SK-N-SH (cell line): ENCODE results near the gene SEMA4G. TPM values are rescaled to one million over a fixed set of nuclear protein-coding genes. Genes with fewer than 3 reads are reported as not detected.
"Not testable (repeated sequence)": the region's sequence is repeated elsewhere in the genome, so short reads cannot be mapped to it uniquely, and the experiment has no call there.

Experiments
- CTCF ChIA-PET: fragments of 300-600, 350-600 bp; formaldehyde crosslinking; extraction: SDS; loops from one replicate; lab custom pipeline; 2021; lab: Yijun Ruan, JAX
- POLR2A ChIA-PET: fragments of 350-600 bp; sonication (Branson Sonifier 250); formaldehyde crosslinking; extraction: SDS; loops from one replicate; lab custom pipeline; 2020; ENCODE audit warnings: antibody characterized with exemption, inconsistent platforms; lab: Yijun Ruan, JAX
- DNase-seq: peaks from one replicate; pipeline ENCODE4 v3.0.0; 2012
- H2AFZ ChIP-seq: fragments of 200-600 bp; sonication (generic); 2 replicates; pipeline ENCODE4 v1.8.1; 2016; ENCODE audit warnings: antibody characterized with exemption, mild to moderate bottlenecking, low read depth
- H3F3A ChIP-seq: fragments of 200-600 bp; sonication (generic); replicated peaks from 2 replicates; pipeline ENCODE3; 2016; ENCODE audit warnings: antibody characterized with exemption, mild to moderate bottlenecking; ENCODE audit not compliant: insufficient read depth
- H3K27ac ChIP-seq, 2 experiments: fragments of 200-500 bp in 1 of 2; fragments of 200-600 bp in 1 of 2; sonication (Bioruptor generic) in 1 of 2; sonication (generic), shearing (Covaris generic) in 1 of 2; 2 replicates each; pipeline versions ENCODE4 v1.5.1 to v1.6.1; 2014 to 2016; ENCODE audit warnings: low read depth in 2 of 2, inconsistent platforms in 1 of 2, low read length in 1 of 2, mild to moderate bottlenecking in 1 of 2, mixed read lengths in 1 of 2
- H3K27me3 ChIP-seq: fragments of 200-600 bp; sonication (generic), shearing (Covaris generic); 2 replicates; pipeline ENCODE4 v1.6.1; 2016; ENCODE audit warnings: mixed run types; ENCODE audit not compliant: insufficient read depth
- H3K36me3 ChIP-seq, 2 experiments: fragments of 200-500 bp in 1 of 2; fragments of 200-600 bp in 1 of 2; sonication (Bioruptor generic) in 1 of 2; sonication (generic) in 1 of 2; replicated peaks in 1 of 2; 2 replicates each; pipeline versions ENCODE3 to v1.5.1; 2014 to 2016; ENCODE audit warnings: low read length in 1 of 2, mild to moderate bottlenecking in 1 of 2; ENCODE audit not compliant: insufficient read depth in 2 of 2, control insufficient read depth in 1 of 2
- H3K4me1 ChIP-seq, 2 experiments: fragments of 200-500 bp in 1 of 2; fragments of 200-600 bp in 1 of 2; sonication (Bioruptor generic) in 1 of 2; sonication (generic), shearing (Covaris generic) in 1 of 2; 2 replicates each; pipeline versions ENCODE4 v1.5.1 to v1.6.1; 2014 to 2016; ENCODE audit warnings: low read depth in 1 of 2, low read length in 1 of 2, mixed run types in 1 of 2; ENCODE audit not compliant: insufficient read depth in 2 of 2, control insufficient read depth in 1 of 2
- H3K4me2 ChIP-seq: fragments of 200-600 bp; sonication (generic), shearing (Covaris generic); 2 replicates; pipeline ENCODE4 v1.6.1; 2017; ENCODE audit warnings: mixed run types
- H3K4me3 ChIP-seq, 2 experiments: fragments of 200-500 bp in 1 of 2; fragments of 200-600 bp in 1 of 2; sonication (Bioruptor generic) in 1 of 2; sonication (generic), shearing (Covaris generic) in 1 of 2; 2 replicates each; pipeline versions ENCODE4 v1.5.1 to v1.8.1; 2014 to 2016; ENCODE audit warnings: low read depth in 2 of 2, inconsistent platforms in 1 of 2, low read length in 1 of 2, mild to moderate bottlenecking in 1 of 2, mixed read lengths in 1 of 2, moderate library complexity in 1 of 2
- H3K79me2 ChIP-seq: fragments of 200-600 bp; sonication (generic); 2 replicates; pipeline ENCODE4 v1.8.1; 2017; ENCODE audit warnings: mild to moderate bottlenecking; ENCODE audit not compliant: insufficient read depth
- H3K9ac ChIP-seq: fragments of 200-600 bp; sonication (generic); 2 replicates; pipeline ENCODE4 v1.6.1; 2017; ENCODE audit warnings: mixed run types
- H3K9me2 ChIP-seq: fragments of 200-600 bp; sonication (generic); 2 replicates; pipeline ENCODE4 v1.6.1; 2017; ENCODE audit warnings: mixed run types
- H3K9me3 ChIP-seq: fragments of 200-600 bp; sonication (generic); 2 replicates; pipeline ENCODE4 v1.6.1; 2017; ENCODE audit warnings: mixed run types, mild to moderate bottlenecking, moderate library complexity
- H4K20me1 ChIP-seq: fragments of 200-600 bp; sonication (generic); 2 replicates; pipeline ENCODE4 v1.6.1; 2017; ENCODE audit warnings: mild to moderate bottlenecking, mixed run types; ENCODE audit not compliant: insufficient read depth
- EP300 ChIP-seq, 2 experiments: IDR thresholded peaks; 2 replicates each; pipeline versions ENCODE4 v1.4.0 to v1.6.1; 2012; ENCODE audit warnings: borderline replicate concordance in 1 of 2, low read depth in 1 of 2, low read length in 1 of 2
- FOSL2 ChIP-seq: IDR thresholded peaks from 2 replicates; pipeline ENCODE4 v1.4.0; 2012; ENCODE audit warnings: low read depth, mild to moderate bottlenecking, moderate library complexity, borderline replicate concordance
- FOXM1 ChIP-seq: IDR thresholded peaks from 2 replicates; pipeline ENCODE4 v1.4.0; 2012; ENCODE audit warnings: low read depth, mild to moderate bottlenecking
- GABPA ChIP-seq: IDR thresholded peaks from 2 replicates; pipeline ENCODE4 v1.4.0; 2012; ENCODE audit warnings: low read depth, mild to moderate bottlenecking
- IRF3 ChIP-seq: fragments of 150-350 bp; IDR thresholded peaks from 2 replicates; pipeline ENCODE4 v1.6.1; 2016; ENCODE audit warnings: mild to moderate bottlenecking, low read depth, low read length
- MAX ChIP-seq: IDR thresholded peaks from 2 replicates; pipeline ENCODE4 v1.4.0; 2012; ENCODE audit warnings: low read depth
- MEF2A ChIP-seq: IDR thresholded peaks from 2 replicates; pipeline ENCODE4 v1.4.0; 2012; ENCODE audit warnings: low read depth, borderline replicate concordance
- MXI1 ChIP-seq: IDR thresholded peaks from 2 replicates; pipeline ENCODE4 v1.6.1; 2012; ENCODE audit warnings: mild to moderate bottlenecking, low read depth, low read length, improper control_type of control experiment
- PBX3 ChIP-seq: IDR thresholded peaks from 2 replicates; pipeline ENCODE4; 2012
- POLR2AphosphoS5 ChIP-seq: IDR thresholded peaks from 2 replicates; pipeline ENCODE4 v1.6.1; 2012; ENCODE audit warnings: low read depth, low read length
- RAD21 ChIP-seq: IDR thresholded peaks from 2 replicates; pipeline ENCODE4 v1.6.1; 2012; ENCODE audit warnings: mild to moderate bottlenecking, low read length
- RFX5 ChIP-seq: IDR thresholded peaks from 2 replicates; pipeline ENCODE4 v1.6.1; 2012; ENCODE audit warnings: mild to moderate bottlenecking, improper control_type of control experiment, low read length
- RXRA ChIP-seq: IDR thresholded peaks from 2 replicates; pipeline ENCODE4 v1.4.0; 2012; ENCODE audit warnings: low read depth, mild to moderate bottlenecking, borderline replicate concordance
- SIN3A ChIP-seq: IDR thresholded peaks from 2 replicates; pipeline ENCODE4 v1.6.1; 2012; ENCODE audit warnings: low read depth, mild to moderate bottlenecking, low read length, moderate library complexity, borderline replicate concordance
- SMC3 ChIP-seq: IDR thresholded peaks from 2 replicates; pipeline ENCODE4 v1.6.1; 2012; ENCODE audit warnings: low read depth, low read length, improper control_type of control experiment
- TCF12 ChIP-seq: IDR thresholded peaks from 2 replicates; pipeline ENCODE4 v1.4.0; 2012
- YY1 ChIP-seq: IDR thresholded peaks from 2 replicates; pipeline ENCODE4 v1.4.0; 2012; ENCODE audit warnings: low read depth, mild to moderate bottlenecking
- ZBTB33 ChIP-seq: IDR thresholded peaks from 2 replicates; pipeline ENCODE4 v1.4.0; 2012; ENCODE audit warnings: low read depth, borderline replicate concordance
- WGBS: methylation state at CpG from one replicate; pipeline ENCODE4 v1.1.6; 2017; ENCODE audit warnings: low lambda C conversion rate; 5-methylcytosine and 5-hydroxymethylcytosine counted together
- polyA plus RNA-seq, 3 experiments: library from polyadenylated mRNA; depleted of rRNA; stranded (reverse); fragments of >200 nt; gene quantifications; 2 replicates each; pipeline ENCODE4 v1.2.3, GENCODE V29; 2012

Gene SEMA4G
- polyA plus RNA-seq, 1 of the 3 experiments (the other 2 are of a cell fraction) = 16.2 TPM

- CTCF ChIA-PET = interaction anchor here (0.6 to 1.4 kb wide), 4 partner anchors 24 to 49 kb away, joined by 3 to 4 read pairs (median 3); no protein-coding TSS in a partner anchor
These were observed 3.7 kb downstream of the SEMA4G start for GRCh38 chr10:100972904-100973535.

GRCh38 chr10:100975397-100975796 is 6.1 kb downstream of the SEMA4G start:
- H4K20me1 ChIP-seq, POLR2A ChIA-PET, H3K9ac ChIP-seq, H3K4me3 ChIP-seq, H3K36me3 ChIP-seq, H3K27ac ChIP-seq, H3F3A ChIP-seq, H3K9me3 ChIP-seq, H2AFZ ChIP-seq, H3K27me3 ChIP-seq, H3K9me2 ChIP-seq, H3K4me1 ChIP-seq, DNase-seq, H3K79me2 ChIP-seq, H3K4me2 ChIP-seq: not testable (repeated sequence)
- CTCF ChIA-PET = interaction anchor here (1.2 kb wide), 1 partner anchor 22 kb away, joined by 3 read pairs; no protein-coding TSS in a partner anchor
- 83% methylated on average over 8 of the region's 8 CpGs for WGBS

More at GRCh38 chr10:100972904-100973535, 3.7 kb downstream of the SEMA4G start:
- H3F3A ChIP-seq = peaks cover 3% of the 10 kb centered on the region
- no peak overlapping the region for H3K4me2 ChIP-seq
- H3K79me2 ChIP-seq = no peaks in the 10 kb centered on the region
- H3K4me1 ChIP-seq = peaks cover 4 to 19% of the 10 kb centered on the region in 2 experiments; a peak in 2 of 4 replicates
- no peaks in the 10 kb centered on the region for H4K20me1 ChIP-seq
- no peaks in the 10 kb centered on the region for H3K9me3 ChIP-seq
- no peak overlapping the region for H3K4me3 ChIP-seq
- WGBS = 94% methylated on average over 5 of the region's 6 CpGs
- no peaks in the 10 kb centered on the region for H3K36me3 ChIP-seq
- no peak for DNase-seq
- H3K27me3 ChIP-seq = no peaks in the 10 kb centered on the region
- TF ChIP-seq SMC3 (no peak), RXRA (no peak), TCF12 (no peak), PBX3 (no peak), MAX (no peak), EP300 (IDR thresholded peaks at IDR 0.05; ENCODE audit: borderline replicate concordance in 1 of 2, low read depth in 1 of 2, low read length in 1 of 2) (no peak), YY1 (no peak), FOSL2 (no peak)
- no peak overlapping the region for H2AFZ ChIP-seq
- POLR2A ChIA-PET = no interaction called here
- no peak overlapping the region for H3K27ac ChIP-seq
- H3K9me2 ChIP-seq = no peaks in the 10 kb centered on the region
- no peak overlapping the region for H3K9ac ChIP-seq

- Histone ChIP-seq H3K27me3 (no peaks in the 10 kb centered on the region), H3K4me2 (no peak overlapping the region), H4K20me1 (no peaks in the 10 kb centered on the region), H3K4me1 (no peaks in the 10 kb centered on the region), H3K9ac (no peak overlapping the region), H3K27ac (no peak overlapping the region), H3K9me2 (no peaks in the 10 kb centered on the region), H3K4me3 (no peak overlapping the region), H3K36me3 (peaks cover 3 to 19% of the 10 kb centered on the region in 2 experiments), H3K79me2 (no peaks in the 10 kb centered on the region), H2AFZ (no peak overlapping the region), H3F3A (no peaks in the 10 kb centered on the region), H3K9me3 (no peaks in the 10 kb centered on the region)
- DNase-seq = no peak
- ChIA-PET POLR2A (no interaction called here), CTCF (interaction anchor here (1.0 to 1.2 kb wide), 2 partner anchors 17 to 20 kb away, joined by 3 to 5 read pairs; no protein-coding TSS in a partner anchor)
- no peak for TF ChIP-seq MXI1
- no peak for TF ChIP-seq GABPA
- TF ChIP-seq FOXM1 = no peak
- TF ChIP-seq SIN3A = no peak
- no peak for TF ChIP-seq ZBTB33
- TF ChIP-seq RAD21 = no peak
- no peak for TF ChIP-seq POLR2AphosphoS5
- TF ChIP-seq IRF3 = no peak
- TF ChIP-seq RFX5 = no peak
- TF ChIP-seq MEF2A = no peak
- 90% methylated on average over 3 of the region's 3 CpGs for WGBS
These were observed 7.6 kb downstream of the SEMA4G start for GRCh38 chr10:100976906-100977305.
